NCI-H1048 (cell line): ENCODE measurements around the gene ACE.

Experiments
- DNase-seq: peaks from one replicate; lab custom pipeline; 2025; lab: John Stamatoyannopoulos, UW

The ACE gene

GRCh38 chr17:63516910-63517824 is 40.3 kb downstream of the ACE start:
- no peak for DNase-seq

- no peak for DNase-seq
These were observed 41.1 kb downstream of the ACE start for GRCh38 chr17:63517825-63518534.

- no peak for DNase-seq
These were observed 42.4 kb downstream of the ACE start for GRCh38 chr17:63519116-63519881.

- DNase-seq, result no peak
These were observed 43.4 kb downstream of the ACE start for GRCh38 chr17:63519972-63520882.

- no peak for DNase-seq
These were observed 46.5 kb downstream of the ACE start, which contains the start of gene KCNH6 for GRCh38 chr17:63523253-63523855. KCNH6 (plus strand) TSS chr17:63523358; CDS start chr17:63523414, 56 bp downstream.

DNA sequence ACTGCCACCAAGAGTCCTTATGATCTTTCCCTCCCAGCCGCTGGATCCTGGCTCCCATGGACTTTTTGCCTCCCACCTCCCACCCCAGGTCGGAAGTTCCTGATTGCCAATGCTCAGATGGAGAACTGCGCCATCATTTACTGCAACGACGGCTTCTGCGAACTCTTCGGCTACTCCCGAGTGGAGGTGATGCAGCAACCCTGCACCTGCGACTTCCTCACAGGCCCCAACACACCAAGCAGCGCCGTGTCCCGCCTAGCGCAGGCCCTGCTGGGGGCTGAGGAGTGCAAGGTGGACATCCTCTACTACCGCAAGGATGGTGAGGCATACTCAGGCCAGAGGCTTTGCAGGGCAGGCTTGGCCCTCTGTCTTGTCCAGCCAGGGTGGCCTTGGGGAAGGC is 47.2 kb downstream of the ACE start:
- no peak for DNase-seq

DNA sequence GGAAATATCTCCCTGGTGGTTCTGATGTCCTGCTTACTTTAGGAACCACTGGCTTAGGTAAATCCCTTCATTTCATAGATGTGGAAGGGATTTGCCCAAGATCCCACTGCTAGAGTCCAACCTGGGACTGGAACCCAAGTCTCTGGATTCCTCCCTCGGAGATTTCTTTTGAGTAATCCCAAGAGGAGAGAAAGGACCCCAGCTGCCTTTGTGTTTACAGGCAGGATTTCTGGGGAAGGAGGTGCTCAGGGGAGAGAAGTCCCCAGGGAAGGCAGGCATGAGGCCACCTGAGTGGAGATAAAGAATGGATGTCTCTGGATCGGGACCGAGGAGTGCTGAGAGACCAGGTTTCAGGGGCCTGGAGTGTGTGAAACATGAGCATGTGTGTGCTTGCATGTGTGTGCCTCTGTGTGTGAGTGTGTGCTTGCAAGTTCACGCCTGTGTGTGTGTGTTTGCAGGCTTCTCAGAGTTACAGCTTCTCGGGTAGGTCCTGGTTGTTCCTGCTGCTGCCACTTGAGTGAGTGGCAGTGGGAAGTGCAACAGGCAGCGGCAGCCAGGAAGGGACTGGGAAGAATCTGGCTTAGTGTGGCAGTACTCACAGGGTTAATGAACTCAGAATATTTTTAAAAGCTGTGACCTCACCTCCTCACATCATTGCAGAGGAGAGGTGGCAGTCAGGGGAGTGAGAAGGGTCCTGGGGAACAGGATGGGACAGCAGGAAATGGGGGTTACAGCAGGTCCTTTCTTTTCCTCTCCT is 48.5 kb downstream of the ACE start:
- no peak for DNase-seq

- DNase-seq, result no peak
These were observed 50.0 kb downstream of the ACE start for GRCh38 chr17:63526861-63527260.

DNA sequence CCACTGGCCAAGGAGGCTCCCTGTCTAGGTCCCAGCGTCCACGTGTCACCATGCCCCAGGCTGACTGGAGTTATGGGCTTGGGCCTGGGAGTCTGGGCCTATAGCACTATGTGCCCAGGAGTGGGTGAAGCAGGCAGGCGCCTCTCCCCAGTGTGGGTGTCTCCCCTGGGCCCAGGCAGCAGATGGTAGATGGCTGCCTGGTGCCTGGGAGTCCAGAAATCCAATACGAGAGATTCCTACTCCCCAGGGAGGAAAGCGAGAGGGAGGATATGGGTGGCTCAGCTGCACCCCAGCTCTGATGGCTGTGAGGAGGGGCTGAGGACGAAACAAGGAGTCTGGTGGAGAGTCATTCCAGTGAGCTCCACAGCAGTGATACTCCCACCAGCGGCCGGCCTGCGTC is 51.3 kb downstream of the ACE start:
- DNase-seq, result no peak

DNA sequence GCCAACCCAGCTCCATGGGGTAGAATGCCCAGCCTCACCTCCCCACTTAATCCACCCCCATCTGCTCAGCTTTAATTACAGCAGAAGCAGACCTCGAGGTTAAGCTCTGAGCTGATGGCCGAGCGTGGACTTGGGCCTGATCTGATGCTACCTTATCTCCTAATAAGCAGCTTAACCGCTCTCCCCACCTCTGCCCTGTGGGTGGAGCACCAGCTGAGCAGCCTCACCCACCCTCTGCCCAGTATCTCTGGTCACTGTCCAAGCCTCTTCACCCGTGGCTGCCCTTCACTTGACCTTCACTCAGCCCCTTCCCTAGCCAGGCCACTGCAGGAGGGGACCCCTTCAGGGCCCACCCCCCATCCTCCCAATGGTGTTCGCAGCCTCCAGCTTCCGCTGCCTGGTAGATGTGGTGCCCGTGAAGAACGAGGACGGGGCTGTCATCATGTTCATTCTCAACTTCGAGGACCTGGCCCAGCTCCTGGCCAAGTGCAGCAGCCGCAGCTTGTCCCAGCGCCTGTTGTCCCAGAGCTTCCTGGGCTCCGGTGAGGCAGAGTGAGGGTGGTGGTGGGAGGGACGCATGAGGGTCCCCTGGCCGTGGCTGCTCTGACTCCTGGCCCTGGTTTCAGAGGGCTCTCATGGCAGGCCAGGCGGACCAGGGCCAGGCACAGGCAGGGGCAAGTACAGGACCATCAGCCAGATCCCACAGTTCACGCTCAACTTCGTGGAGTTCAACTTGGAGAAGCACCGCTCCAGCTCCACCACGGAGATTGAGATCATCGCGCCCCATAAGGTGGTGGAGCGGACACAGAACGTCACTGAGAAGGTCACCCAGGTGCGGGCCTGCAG is 53.1 kb downstream of the ACE start:
- DNase-seq, result no peak

- DNase-seq, result no peak
These were observed 53.7 kb downstream of the ACE start for GRCh38 chr17:63530557-63531021.

- DNase-seq, result no peak
These were observed 54.4 kb downstream of the ACE start for GRCh38 chr17:63531022-63531965.

DNA sequence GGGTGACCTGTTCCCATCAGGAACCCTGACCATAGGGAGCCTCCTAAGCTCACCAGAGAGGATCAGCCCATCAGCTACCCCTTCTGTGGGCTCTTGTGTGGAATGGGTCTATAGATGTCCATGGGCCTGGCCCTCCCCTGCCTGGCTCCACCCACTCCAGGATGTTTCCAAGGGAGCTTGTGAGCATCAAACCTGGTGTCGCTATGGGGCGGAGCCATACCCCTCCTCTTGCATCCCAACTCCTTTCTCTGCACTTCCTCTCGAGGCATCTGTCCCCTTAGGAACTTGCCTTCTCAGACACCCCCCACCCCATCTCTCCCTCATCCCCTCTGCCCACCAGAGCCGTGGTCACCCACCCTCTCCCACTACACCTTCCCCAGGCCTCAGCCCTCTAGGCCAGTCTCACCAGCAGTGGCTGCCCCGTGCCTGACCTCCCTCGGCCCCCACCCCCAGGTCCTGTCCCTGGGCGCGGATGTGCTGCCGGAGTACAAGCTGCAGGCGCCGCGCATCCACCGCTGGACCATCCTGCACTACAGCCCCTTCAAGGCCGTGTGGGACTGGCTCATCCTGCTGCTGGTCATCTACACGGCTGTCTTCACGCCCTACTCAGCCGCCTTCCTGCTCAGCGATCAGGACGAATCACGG is 56.7 kb downstream of the ACE start:
- DNase-seq, result no peak

GRCh38 chr17:63534078-63534570 is 57.3 kb downstream of the ACE start:
- DNase-seq, result no peak

DNA sequence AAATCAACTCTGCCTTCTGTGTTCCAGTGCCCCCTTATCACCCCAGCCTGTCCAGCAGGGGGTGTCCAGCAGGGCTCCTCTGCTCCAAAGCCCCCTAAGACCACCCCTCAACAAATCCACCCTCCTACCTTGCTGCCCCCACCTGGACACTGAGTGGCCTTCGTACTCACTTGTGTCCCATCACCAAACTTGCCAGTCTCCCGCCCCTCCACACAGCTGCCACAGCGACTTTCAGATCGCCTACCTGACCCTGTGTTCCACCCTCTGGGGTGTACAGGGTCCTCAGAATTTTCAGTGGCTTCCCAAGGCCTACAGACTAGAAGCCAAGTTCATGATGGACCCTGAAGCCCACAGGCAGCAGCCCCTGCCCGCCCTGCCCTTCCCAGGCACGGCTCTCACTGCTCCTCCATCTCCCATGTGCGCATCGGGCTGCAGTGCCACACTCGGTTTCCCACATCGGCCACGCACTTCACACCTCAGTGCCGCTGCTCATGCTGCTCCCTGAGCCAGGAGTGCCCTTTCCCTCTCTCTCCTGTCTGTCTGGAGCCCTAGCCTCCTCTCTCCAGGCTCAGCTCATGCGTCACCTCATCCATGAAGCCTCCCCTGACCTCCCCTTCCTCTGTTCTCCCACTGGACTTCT is 58.1 kb downstream of the ACE start:
- no peak for DNase-seq

- DNase-seq, result no peak
These were observed 58.8 kb downstream of the ACE start for GRCh38 chr17:63535640-63536039.

- DNase-seq, result no peak
These were observed 60.1 kb downstream of the ACE start for GRCh38 chr17:63537001-63537400.
